Ureter (tissue), 1 donor: Measurements from ENCODE around the gene TOR1A. TPM values are rescaled to one million over a fixed set of nuclear protein-coding genes. Genes with fewer than 3 reads are reported as not detected.
A peak's percentile ranks its signal among the peaks of the same experiment; 100 is the strongest.
"Not testable (repeated sequence)": the region's sequence is repeated elsewhere in the genome, so short reads cannot be mapped to it uniquely, and the experiment has no call there.

Source experiments
- DNase-seq: peaks from one replicate; pipeline ENCODE4 v3.0.0-alpha.2; 2020; ENCODE audit warnings: low spot score
- total RNA-seq: library from RNA; stranded (reverse); gene quantifications from one replicate; pipeline ENCODE4 v1.2.4, GENCODE V29; 2023
- donor health status: DM: yes; HTN: yes; CAD: no.

Gene TOR1A
- total RNA-seq, 1 donor from 2014 or later = 34.1 TPM

GRCh38 chr9:129783516-129784361 is 40.2 kb downstream of the TOR1A start:
- DNase-seq = peak; percentile 83

- no peak for DNase-seq
Measured at GRCh38 chr9:129781981-129782380, 42.0 kb downstream of the TOR1A start.

DNA sequence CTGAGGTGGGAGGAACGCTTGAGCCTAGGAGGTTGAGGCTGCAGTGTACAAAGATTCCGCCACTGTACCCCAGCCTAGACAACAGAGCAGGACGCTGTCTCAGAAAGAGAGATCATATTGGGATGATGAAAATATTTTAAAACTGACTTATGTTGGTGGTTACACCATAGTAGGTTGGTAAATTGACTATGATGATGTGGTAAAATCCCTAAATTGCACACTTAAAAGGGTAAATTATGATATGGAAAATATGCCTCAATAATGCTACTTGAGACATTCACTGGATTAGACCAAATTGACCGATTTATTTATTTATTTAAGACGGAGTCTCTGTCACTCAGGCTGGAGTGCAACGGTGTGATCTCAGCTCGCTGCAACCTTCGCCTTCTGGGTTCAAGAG is 42.8 kb downstream of the TOR1A start:
- no peak for DNase-seq

DNA sequence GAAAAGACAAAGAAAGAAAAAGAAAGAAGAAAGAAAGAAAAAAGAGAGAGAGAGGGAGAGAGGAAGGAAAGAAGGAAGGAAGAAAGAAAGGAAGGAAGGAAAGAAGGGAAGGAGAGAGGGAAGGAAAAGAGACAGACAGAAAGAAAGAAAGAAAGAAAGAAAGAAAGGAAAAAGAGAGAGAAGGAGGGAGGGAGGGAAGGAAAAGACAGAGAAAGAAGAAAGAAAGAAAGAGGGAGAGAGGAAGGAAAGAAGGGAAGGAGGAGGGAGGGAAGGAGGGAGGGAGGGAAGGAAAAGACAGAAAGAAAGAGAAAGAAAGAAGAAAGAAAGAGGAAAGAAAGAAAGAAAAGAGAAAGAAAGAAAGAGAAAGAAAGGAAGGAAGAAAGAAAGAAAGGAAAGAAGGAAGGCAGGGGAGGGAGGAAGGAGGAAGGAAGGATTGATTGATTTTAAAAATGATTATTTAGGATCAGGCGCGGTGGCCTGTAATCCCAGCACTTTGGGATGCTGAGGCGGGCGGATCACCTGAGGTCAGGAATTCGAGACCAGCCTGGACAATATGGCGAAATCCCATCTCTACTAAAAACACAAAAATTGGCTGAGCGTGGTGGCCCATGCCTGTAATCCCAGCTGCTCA is 44.3 kb downstream of the TOR1A start:
- DNase-seq = no peak

DNA sequence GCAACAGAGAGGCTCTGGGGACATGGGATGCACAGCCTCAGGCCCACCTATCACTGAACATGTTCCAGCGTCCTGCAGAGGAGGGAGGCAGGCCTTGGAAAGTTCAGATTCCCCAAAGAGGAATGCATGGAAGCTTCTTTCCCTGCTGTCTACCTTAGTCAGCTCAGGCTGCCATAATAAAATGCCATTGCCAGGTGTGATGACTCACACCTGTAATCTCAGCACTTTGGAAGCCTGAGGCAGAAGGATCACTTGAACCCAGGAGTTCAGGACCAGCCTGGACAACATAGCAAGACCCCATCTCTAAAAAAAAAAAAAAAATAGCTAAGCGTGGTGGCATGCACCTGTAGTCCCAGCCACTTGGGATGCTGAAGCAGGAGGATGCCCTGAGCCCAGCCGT is 45.5 kb downstream of the TOR1A start:
- DNase-seq = no peak

- no peak for DNase-seq
Measured at GRCh38 chr9:129777769-129778130, 46.2 kb downstream of the TOR1A start.

DNA sequence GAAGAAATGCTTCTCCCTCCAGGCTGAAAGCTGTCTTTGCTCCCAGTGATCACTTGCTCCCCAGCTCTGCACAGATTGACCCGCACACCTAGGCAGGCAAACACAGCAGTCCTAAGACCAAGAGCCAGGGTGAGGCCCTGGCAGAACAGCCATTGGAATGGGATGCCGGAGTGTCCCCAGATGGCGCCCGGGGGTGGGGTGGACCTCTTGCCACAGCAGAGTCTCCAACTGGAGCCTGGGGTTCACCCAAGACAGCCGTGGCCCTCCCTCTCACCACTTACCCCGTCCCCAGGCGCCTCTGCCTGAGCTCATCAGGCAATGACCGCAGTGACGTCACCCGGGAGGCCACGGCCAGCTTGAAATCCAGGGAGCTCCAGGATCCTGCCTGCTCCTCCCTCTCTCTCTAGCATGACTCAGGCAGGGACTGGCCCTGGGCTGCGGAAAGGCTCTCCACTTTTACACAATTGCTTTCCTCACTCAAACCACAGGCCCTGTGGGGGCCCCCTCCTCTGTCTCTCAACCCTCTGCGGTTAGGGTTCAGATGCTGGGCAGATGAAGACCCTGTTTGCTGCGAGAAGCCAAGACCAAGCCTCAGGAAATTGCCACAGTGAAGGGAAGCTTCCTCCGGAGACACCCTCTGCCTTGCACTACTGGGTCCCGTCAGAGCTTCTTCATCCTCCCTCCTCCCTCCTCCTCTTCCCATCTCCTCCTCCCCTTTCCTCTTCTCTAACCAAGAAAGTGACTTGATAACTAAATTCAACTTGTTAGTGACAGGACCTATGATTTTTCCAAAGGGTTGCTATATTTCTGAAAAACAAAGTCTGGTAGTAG is 46.8 kb downstream of the TOR1A start:
- DNase-seq = peak; percentile 95

DNA sequence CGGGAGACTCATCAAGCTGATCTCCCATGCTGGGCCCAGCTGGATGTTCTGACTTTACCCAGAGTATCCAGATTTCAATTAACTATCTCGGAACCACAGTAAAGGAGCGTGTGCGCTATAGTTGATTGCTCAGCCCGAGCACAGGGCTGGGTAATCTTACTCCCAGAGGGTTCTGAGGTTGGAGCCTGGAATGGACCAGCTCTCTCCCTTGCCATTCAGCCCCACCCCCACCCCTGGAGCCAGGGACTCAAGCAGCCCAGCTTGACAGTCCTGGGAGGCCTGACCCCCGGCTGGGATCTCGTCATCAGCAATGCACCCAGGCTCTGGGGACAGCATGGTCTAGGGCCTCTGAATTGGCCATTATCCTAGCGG is 47.4 kb downstream of the TOR1A start:
- DNase-seq = no peak

DNA sequence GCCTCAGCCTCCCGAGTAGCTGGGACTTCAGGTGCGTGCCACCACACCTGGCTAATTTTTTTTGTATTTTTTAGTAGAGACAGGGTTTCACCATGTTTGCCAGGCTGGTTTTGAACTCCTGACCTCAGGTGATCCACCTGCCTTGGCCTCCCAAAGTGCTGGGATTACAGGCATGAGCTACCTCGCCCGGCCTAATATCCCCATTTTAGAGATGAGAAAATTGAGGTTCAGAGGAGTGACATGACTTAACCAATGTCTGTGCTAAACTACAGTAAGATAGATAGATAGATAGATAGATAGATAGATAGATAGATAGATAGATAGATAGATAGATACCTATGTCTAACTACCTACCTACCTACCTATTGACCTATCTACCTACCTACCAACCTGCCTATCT is 47.8 kb downstream of the TOR1A start:
- not testable (repeated sequence) for DNase-seq

DNA sequence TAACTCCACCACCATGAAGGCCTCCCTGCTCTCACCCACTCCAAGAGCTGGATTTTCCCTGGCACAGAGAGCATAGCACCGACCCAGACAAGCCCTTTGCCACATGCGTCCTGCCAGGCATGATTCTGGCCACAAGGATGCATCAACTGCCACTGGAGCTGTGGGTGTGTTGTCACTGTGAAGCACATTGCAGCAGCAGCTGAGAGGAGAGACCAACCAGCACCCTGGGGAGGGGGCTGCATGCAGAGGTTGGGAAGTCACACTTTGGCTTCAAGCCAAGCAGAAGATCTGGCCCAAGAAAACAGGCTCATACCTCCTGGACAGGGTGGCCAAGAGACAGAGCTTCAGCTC is 48.5 kb downstream of the TOR1A start:
- DNase-seq = no peak

DNA sequence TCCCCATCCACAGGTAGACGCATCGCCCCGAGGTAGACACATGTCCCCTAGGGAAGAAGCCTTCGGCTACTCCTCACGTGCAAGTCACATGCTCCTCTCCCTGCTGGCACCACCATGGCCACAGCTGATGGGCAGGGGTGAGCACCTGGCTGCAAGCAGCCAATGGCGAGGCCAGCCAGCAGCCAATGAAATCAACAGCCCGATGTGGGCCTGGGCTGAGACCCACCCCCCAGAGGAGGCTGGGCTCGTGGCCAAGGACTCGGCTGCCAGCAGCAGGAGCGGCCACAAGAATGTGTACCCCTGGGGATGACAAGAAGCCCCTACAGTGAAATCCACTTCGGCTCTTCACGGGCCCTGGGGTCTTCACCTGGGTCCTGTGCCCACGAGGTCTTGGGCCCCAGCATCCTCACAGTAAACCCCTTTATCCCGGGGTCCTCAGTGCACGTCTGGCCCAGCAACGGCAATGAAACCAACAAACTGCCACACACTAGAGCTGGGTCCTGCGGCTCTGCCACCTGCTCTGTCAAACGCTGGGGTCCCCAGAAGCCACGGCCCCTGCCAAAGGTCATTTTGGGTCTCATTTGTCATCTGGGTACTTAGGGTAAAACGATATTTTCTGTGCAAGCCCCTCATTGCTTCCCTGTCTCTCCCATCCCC is 49.0 kb downstream of the TOR1A start:
- DNase-seq = no peak

GRCh38 chr9:129773262-129774048 is 50.5 kb downstream of the TOR1A start:
- DNase-seq = no peak

DNA sequence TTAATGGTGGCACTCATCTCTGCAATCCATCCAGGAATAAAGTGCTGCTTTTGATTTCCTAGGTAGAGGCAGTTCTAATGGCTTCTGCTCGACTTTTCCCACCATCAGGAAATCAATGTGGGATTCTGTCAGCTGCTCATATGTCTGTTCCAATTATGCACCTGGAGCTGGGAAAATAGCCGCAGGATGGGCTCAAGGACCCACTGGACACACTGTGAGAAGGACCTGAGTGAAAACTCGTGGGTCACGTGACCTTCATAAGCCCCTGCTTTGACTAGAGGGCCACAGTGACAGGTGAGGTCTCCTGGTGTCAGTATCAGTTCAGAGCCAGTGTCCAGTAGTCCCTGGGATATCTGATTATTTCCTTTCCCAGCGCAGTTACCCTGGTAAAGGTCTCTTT is 53.2 kb downstream of the TOR1A start:
- no peak for DNase-seq

DNA sequence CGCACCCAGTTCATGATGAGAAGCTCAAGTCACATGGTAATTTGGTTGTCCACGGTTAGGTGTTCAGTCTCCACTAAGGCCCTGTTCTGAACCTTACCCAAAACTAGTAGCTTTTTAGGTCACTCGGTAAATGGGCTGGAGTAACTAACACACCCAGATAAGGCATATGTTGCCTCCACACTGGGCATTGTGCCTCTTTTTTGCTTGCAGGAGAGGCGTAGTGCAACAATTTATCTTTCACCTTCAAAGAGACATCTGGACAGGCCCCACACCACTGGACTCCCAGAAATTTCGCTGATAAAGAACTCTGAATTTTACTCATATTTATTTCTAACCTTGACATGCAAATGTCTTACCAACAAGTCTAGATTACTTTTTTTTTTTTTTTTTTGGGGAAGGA is 54.3 kb downstream of the TOR1A start:
- DNase-seq = no peak

- DNase-seq = no peak
Measured at GRCh38 chr9:129768486-129768885, 55.5 kb downstream of the TOR1A start.

- no peak for DNase-seq
Measured at GRCh38 chr9:129765764-129766317, 58.1 kb downstream of the TOR1A start.

DNA sequence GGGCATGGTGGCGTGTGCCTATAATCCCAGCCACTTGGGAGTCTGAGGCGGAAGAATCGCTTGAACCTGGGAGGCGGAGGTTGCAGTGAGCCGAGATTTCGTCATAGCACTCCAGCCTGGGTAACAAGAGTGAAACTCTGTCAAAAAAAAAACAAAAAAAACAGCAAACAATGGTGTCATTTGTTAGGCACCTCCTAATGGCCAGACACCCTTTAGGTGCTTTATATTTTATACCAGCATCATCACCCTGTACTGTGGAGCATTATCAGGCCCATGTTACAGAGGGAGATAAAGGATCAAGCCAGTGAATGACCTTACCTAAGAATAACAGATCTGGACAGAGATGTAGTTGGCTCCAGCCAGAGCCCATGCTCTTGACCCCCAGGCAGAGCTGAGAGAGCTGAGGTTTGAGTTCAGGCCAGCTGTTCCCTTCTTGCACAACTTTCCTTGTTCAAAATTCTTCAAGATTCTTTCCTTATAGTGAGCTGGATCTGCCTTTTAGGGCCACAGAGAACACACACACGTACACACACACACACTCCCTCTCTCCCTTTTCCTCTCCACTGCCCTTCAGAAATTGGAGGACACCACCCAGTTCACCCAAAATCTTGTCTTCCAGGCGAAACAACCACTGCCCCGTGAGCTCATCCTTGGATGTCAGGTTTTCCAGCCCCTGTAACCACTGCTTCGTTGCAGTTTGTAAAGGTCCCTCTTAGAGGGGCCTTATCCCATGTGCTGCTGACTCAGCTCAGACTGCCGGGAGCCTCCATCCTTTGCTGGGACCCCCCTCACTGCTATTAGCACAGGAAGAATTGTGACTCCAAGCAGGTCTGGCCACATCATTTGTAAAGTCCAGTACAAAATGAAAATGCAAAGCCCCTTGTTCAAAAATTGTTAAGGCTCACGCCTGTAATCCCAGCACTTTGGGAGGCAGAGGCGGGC is 60.7 kb downstream of the TOR1A start:
- no peak for DNase-seq
